H1 (cell line): ENCODE data around the gene CTSL. TPM values are rescaled to one million over a fixed set of nuclear protein-coding genes. Genes with fewer than 3 reads are reported as not detected.

Source experiments
- polyA plus RNA-seq, 7 experiments: library from polyadenylated mRNA; depleted of rRNA in 3 of 7; stranded (reverse) in 5 of 7; unstranded in 2 of 7; fragments of >200 nt in 5 of 7; fragments of 200-250 nt in 2 of 7; gene quantifications; 1 replicate in 5 of 7; 2 replicates in 1 of 7; 4 replicates in 1 of 7; pipeline versions ENCODE4 v1.2.1 to v1.2.3, GENCODE V29; 2011 to 2013; ENCODE audit warnings: missing spikeins in 2 of 7, mixed read lengths in 2 of 7
- total RNA-seq: library from RNA; stranded (reverse); fragmentation: NEBNext Ultra II Directional; extraction: Animal tissue kit (Norgen Biotek cat#: 25700); gene quantifications from 2 replicates; pipeline ENCODE4 v1.2.1, GENCODE V29; 2021
- TF ChIP-seq, protein P1 (sequence below): fragments of 300-600 bp; sonication (generic); IDR thresholded peaks from 2 replicates; pipeline ENCODE4 v1.7.1; 2012; ENCODE audit warnings: low read length, moderate library complexity, mild to moderate bottlenecking, inconsistent platforms; ENCODE audit not compliant: insufficient replicate concordance

CTSL gene
- total and polyA plus RNA-seq, 2 of the 8 experiments (the other 6 are each of a cell fraction or from before 2014, with no cell fraction given): 34.2 to 38.2 TPM

DNA sequence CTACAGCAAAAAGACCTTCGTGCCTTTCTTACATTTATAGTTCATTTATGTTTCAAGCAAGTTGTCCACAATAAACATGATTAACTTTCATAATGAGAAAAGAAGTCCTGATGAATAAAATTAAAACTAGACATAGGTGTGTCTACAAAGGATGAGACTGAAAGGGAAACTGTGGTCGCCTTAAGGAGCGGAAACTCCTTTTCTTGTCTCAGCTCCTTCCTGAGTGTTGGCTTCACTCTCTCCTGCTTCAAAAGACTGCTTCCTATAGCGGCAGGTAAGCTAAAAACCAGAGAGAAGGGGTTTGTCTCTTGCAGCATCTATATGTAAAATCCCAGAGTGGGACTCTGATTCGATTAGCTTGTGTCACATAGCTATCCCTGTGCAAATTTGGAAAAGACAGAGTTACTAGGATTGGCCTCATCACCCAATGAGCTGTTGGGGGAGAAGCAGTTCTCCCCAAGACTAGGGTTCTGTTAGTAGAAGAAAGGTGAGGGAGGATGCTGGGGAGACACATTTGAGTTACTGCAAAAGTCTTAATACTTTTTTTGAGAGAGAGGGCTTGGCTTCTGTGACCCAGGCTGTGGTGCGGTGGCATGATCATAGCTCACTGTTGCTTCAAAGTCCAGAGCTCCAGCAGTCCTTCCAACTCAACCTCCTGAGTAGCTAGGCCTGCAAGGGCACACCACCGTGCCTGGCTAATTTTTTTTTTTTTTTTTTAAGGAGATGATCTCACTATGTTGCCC lies 16.8 kb upstream of the CTSL start (continued):
- TF ChIP-seq, protein P1, sequence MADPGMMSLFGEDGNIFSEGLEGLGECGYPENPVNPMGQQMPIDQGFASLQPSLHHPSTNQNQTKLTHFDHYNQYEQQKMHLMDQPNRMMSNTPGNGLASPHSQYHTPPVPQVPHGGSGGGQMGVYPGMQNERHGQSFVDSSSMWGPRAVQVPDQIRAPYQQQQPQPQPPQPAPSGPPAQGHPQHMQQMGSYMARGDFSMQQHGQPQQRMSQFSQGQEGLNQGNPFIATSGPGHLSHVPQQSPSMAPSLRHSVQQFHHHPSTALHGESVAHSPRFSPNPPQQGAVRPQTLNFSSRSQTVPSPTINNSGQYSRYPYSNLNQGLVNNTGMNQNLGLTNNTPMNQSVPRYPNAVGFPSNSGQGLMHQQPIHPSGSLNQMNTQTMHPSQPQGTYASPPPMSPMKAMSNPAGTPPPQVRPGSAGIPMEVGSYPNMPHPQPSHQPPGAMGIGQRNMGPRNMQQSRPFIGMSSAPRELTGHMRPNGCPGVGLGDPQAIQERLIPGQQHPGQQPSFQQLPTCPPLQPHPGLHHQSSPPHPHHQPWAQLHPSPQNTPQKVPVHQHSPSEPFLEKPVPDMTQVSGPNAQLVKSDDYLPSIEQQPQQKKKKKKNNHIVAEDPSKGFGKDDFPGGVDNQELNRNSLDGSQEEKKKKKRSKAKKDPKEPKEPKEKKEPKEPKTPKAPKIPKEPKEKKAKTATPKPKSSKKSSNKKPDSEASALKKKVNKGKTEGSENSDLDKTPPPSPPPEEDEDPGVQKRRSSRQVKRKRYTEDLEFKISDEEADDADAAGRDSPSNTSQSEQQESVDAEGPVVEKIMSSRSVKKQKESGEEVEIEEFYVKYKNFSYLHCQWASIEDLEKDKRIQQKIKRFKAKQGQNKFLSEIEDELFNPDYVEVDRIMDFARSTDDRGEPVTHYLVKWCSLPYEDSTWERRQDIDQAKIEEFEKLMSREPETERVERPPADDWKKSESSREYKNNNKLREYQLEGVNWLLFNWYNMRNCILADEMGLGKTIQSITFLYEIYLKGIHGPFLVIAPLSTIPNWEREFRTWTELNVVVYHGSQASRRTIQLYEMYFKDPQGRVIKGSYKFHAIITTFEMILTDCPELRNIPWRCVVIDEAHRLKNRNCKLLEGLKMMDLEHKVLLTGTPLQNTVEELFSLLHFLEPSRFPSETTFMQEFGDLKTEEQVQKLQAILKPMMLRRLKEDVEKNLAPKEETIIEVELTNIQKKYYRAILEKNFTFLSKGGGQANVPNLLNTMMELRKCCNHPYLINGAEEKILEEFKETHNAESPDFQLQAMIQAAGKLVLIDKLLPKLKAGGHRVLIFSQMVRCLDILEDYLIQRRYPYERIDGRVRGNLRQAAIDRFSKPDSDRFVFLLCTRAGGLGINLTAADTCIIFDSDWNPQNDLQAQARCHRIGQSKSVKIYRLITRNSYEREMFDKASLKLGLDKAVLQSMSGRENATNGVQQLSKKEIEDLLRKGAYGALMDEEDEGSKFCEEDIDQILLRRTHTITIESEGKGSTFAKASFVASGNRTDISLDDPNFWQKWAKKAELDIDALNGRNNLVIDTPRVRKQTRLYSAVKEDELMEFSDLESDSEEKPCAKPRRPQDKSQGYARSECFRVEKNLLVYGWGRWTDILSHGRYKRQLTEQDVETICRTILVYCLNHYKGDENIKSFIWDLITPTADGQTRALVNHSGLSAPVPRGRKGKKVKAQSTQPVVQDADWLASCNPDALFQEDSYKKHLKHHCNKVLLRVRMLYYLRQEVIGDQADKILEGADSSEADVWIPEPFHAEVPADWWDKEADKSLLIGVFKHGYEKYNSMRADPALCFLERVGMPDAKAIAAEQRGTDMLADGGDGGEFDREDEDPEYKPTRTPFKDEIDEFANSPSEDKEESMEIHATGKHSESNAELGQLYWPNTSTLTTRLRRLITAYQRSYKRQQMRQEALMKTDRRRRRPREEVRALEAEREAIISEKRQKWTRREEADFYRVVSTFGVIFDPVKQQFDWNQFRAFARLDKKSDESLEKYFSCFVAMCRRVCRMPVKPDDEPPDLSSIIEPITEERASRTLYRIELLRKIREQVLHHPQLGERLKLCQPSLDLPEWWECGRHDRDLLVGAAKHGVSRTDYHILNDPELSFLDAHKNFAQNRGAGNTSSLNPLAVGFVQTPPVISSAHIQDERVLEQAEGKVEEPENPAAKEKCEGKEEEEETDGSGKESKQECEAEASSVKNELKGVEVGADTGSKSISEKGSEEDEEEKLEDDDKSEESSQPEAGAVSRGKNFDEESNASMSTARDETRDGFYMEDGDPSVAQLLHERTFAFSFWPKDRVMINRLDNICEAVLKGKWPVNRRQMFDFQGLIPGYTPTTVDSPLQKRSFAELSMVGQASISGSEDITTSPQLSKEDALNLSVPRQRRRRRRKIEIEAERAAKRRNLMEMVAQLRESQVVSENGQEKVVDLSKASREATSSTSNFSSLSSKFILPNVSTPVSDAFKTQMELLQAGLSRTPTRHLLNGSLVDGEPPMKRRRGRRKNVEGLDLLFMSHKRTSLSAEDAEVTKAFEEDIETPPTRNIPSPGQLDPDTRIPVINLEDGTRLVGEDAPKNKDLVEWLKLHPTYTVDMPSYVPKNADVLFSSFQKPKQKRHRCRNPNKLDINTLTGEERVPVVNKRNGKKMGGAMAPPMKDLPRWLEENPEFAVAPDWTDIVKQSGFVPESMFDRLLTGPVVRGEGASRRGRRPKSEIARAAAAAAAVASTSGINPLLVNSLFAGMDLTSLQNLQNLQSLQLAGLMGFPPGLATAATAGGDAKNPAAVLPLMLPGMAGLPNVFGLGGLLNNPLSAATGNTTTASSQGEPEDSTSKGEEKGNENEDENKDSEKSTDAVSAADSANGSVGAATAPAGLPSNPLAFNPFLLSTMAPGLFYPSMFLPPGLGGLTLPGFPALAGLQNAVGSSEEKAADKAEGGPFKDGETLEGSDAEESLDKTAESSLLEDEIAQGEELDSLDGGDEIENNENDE: no peak
- TF ChIP-seq, all 59 proteins: peak for 0
